Stimulated activated CD8-positive, alpha-beta memory T cell treated with anti-CD3 and anti-CD28 coated beads, Interleukin-7, amount 100 ng/mL, for 4 hours (primary cell): ENCODE data around the gene ACSL4.
A peak's percentile ranks its signal among the peaks of the same experiment; 100 is the strongest.
"Not testable (repeated sequence)": the region's sequence is repeated elsewhere in the genome, so short reads cannot be mapped to it uniquely, and the experiment has no call there.

Source experiments
- DNase-seq, 2 donors: peaks; one replicate each; pipeline ENCODE4 v3.0.0-alpha.2; 2020; ENCODE audit warnings: low read depth in 2 of 2

The ACSL4 gene

DNA sequence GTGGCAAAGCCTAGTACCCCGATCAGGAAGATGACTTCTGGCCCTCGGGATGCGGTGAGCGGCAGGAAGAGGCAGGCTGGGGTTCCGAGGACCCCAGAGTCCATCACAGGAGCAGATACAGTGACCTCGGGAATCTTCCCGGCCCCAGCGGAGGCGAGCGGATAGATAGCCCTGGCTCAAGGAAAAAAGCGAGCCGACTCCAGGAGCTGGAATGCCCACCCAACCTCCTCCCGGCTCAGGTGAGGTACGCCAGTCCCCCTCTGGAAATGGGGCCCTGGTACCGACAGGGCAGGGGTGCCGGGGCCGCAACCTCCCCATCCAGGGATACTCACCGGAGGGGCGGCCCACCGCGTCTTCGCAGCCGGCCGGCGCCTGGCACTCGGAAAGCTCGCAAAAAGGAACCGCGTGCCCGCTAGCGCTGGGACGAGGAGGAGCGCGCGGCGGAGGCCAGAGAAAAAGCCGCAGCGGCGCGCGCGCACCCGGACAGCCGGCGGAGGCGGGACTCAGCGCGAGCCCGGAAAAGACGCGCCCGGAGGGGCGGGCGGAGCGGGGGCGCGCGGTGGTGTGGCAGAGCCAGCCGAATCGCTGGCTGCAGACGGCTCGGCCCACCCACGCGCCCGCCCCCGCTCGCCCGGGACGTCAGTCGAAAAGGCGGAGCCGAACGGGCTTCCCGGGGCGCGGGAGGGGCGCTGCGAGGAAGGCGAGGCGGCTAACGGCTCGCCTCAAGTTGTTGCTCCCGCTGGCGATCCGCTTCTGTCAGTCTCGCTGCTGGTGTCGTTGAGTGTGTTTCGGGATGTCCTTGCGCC is at the start of gene ACSL4:
TSS of gene ACSL4 (minus strand) at position 451 of the 806 bp plus-strand sequence. CDS start 49,894 bp downstream, outside the sequence.
- peak; percentile 76 to 90 for DNase-seq

DNA sequence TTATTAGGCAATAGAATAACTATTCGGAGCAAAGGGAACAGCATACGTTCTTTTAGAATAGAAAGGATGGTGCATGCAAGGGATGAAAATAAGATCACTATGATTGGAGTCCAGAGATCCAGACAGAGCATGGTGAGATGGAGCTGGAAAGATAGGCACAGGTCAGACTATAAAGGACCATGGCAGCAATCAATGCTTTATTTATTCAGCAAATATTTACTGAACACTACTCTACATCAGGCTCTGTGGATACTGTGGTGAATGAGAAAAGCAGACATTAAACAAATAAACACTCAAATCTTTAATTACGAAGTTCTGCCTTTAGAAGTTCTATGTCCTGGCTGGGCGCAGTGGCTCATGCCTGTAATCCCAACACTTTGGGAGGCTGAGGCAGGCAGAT is 44.7 kb upstream of the ACSL4 start:
- DNase-seq, result no peak

DNA sequence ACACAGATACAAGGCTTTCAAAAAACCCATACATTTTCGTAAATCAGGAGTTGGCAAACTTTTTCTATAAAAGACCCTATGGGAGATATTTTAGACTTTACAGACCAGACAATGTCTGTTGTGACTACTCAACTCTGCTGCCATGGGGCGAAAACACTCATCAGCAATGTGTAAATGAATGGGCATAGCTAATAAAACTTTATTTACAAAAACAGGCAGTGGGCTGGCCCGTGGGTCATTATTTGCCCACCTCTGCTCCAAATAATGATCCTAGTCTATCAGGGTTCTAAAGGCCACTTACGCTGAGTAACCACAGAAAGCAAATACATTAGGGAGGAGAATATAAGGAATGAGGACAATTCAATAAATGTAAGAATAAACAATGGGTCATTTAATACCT is 43.9 kb upstream of the ACSL4 start:
- DNase-seq, result no peak

- DNase-seq, result no peak
Measured at GRCh38 chrX:109776432-109776831, 43.4 kb upstream of the ACSL4 start.

GRCh38 chrX:109775386-109775785 is 42.3 kb upstream of the ACSL4 start:
- DNase-seq, result no peak

- no peak for DNase-seq
Measured at GRCh38 chrX:109774706-109775105, 41.6 kb upstream of the ACSL4 start.

DNA sequence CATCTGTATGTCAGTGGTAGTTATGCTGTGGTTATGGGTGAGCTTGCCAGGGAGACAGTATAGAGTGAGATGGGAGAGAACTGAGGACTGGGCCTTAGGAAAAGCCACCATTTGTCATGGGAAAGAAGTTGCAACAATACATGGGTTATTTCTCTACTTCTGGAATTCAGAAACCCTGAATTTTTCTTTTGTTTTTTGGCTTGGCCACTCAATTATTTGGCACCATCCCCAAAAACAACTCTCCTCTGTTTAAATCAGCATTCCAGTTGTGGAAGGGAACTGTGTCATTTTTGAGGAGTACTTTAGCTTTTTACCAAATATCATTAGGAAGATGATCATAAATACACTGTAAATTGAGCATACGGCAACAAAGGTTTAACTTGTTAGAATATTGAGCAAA is 41.1 kb upstream of the ACSL4 start:
- DNase-seq, result no peak

- no peak for DNase-seq
Measured at GRCh38 chrX:109773374-109773773, 40.3 kb upstream of the ACSL4 start.

GRCh38 chrX:109770780-109771179 is 37.7 kb upstream of the ACSL4 start:
- DNase-seq, result no peak

- DNase-seq, result no peak
Measured at GRCh38 chrX:109760922-109761250, 27.8 kb upstream of the ACSL4 start.

GRCh38 chrX:109760209-109760921 is 27.3 kb upstream of the ACSL4 start:
- DNase-seq, result no peak

GRCh38 chrX:109753256-109753655 is 20.2 kb upstream of the ACSL4 start:
- no peak for DNase-seq

GRCh38 chrX:109751698-109752097 is 18.6 kb upstream of the ACSL4 start:
- DNase-seq, result no peak

DNA sequence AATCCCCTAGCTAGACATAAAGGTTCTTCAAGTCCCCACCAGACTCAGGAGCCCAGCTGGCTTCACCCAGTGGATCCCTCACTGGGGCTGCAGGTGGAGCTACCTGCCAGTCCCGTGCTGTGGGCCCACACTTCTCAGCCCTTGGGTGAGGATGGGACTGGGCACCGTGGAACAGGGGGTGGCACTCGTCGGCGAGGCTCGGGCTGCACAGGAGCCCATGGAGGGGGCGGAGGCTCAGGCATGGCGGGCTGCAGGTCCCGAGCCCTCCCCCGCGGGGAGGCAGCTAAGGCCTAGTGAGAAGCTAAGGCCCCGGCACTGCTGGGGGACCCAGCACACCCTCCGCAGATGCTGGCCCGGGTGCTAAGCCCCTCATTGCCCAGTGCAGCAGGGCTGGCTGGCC is 16.1 kb upstream of the ACSL4 start:
- DNase-seq, result no peak

GRCh38 chrX:109747681-109748080 is 14.6 kb upstream of the ACSL4 start:
- no peak for DNase-seq

GRCh38 chrX:109742722-109743121 is 9.7 kb upstream of the ACSL4 start:
- no peak for DNase-seq

GRCh38 chrX:109740896-109741295 is 7.8 kb upstream of the ACSL4 start:
- not testable (repeated sequence) for DNase-seq

- no peak for DNase-seq
Measured at GRCh38 chrX:109740433-109740809, 7.4 kb upstream of the ACSL4 start.

DNA sequence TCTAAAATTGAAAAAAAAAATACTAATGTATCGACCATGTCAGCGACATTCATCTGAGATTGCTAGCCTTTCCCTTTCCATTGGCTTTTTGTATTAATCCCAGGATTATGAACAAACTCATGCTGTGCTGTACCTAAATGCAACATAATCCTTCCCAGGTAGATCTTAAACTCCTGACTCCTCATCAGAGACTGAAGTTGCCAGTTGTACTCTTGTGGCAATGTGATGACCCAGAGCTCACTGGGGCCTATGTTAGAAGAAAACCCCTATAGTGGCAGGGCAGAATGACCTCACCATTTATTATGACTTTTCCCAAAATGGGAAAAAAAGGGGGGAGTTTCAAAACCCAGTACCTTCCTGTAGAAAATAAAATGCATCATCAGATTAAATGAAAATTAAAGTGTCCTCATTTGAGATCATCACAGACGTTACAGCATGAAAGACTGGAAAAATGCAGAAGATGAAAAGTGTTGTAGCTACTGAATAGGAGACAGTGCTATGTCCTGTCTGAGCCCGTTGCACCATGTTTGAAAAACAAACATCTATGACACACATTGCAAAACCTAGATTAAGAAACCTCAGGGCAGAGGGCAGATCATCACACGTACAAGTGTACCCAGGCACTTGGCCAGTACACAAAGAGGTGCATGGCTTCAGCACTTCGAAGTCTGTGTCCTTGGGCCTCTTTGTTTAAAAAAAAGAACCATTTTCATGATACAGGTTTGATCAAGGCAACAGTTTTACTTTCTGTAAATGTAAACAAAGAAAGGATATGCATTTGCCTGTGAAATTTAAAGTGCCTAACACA is 6.8 kb upstream of the ACSL4 start:
- DNase-seq, result no peak

DNA sequence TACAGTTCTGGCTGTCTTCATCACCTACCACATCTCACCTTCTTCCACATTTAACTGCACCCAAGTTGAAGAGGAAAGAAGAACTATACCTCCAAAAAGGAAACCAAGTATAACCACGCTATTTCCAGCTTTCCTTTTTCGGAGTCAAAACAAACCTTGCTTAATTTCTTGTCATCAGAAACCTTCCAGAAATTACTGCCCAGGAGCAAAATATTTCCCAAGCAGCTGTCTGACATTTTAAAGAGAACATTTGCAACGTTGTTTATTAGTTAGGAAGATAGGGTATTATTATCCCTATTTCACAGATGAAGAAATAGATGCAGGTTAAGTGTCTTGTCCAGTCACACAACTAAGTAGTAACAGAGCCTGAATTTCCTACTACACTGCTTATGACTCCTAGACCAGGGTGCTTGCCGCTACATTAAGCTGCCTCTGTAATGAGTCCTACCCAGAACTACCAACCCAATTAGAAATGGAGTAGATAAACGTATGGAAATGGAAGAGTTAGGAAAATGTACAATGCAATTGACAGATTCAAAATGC is 2.2 kb upstream of the ACSL4 start:
- no peak for DNase-seq

GRCh38 chrX:109733613-109734083 is 591 bp upstream of the ACSL4 start:
- DNase-seq, result no peak
